Measurements from ENCODE around the gene RPH3AL.

The RPH3AL gene

GRCh38 chr17:258906-259305 is 93.7 kb downstream of the RPH3AL start:
- no peak overlapping the region for H3K4me3 ChIP-seq (ENCODE audit: low read depth, low read length)
- H3K27ac ChIP-seq (ENCODE audit: extremely low read depth, low read depth, low read length), result no peak overlapping the region
- ChIA-PET POLR2A (no interaction called here), CTCF (no interaction called here)
- no peaks in the 10 kb centered on the region for H3K4me1 ChIP-seq (ENCODE audit: control insufficient read depth, insufficient read depth, low read length)
- TF ChIP-seq MEIS1 (CRISPR knock-in tag; IDR thresholded peaks at IDR 0.05; ENCODE audit: borderline replicate concordance) (no peak), ZNF544 (tag by site-specific recombination; IDR thresholded peaks at IDR 0.05) (no peak), GLI4 (tag by site-specific recombination; IDR thresholded peaks at IDR 0.05) (no peak), PRDM6 (tag by site-specific recombination; IDR thresholded peaks at IDR 0.05) (no peak), ZNF777 (tag by site-specific recombination; IDR thresholded peaks at IDR 0.05; ENCODE audit: borderline replicate concordance) (no peak), PRDM2 (tag by site-specific recombination; IDR thresholded peaks at IDR 0.05; ENCODE audit: borderline replicate concordance) (no peak), ZNF473 (tag by site-specific recombination; IDR thresholded peaks at IDR 0.05) (no peak), ZNF433 (tag by site-specific recombination; IDR thresholded peaks at IDR 0.05; ENCODE audit: low read depth) (no peak), ZNF114 (tag by site-specific recombination; IDR thresholded peaks at IDR 0.05) (no peak), ZNF10 (tag by site-specific recombination; IDR thresholded peaks at IDR 0.05) (no peak), ZNF354C (tag by site-specific recombination; IDR thresholded peaks at IDR 0.05; ENCODE audit: borderline replicate concordance, low read depth) (no peak), GLI2 (tag by site-specific recombination; IDR thresholded peaks at IDR 0.05; ENCODE audit: borderline replicate concordance, low read depth) (no peak)
- no peaks in the 10 kb centered on the region for H3K9me3 ChIP-seq (ENCODE audit: control insufficient read depth, insufficient read depth, low read depth, low read length)
- H3K36me3 ChIP-seq (ENCODE audit: control insufficient read depth in 2 of 2, insufficient read depth in 1 of 2, low read length in 2 of 2), result peaks cover 0 to 3% of the 10 kb centered on the region in 2 experiments; a peak in 1 of 3 replicates

GRCh38 chr17:258045-258734 is 94.4 kb downstream of the RPH3AL start:
- Histone ChIP-seq H3K4me3 (ENCODE audit: low read depth, low read length) (no peak overlapping the region), H3K4me1 (ENCODE audit: control insufficient read depth, insufficient read depth, low read length) (no peaks in the 10 kb centered on the region), H3K9me3 (ENCODE audit: control insufficient read depth, insufficient read depth, low read depth, low read length) (no peaks in the 10 kb centered on the region), H3K36me3 (ENCODE audit: control insufficient read depth in 2 of 2, insufficient read depth in 1 of 2, low read length in 2 of 2) (no peaks in the 10 kb centered on the region), H3K27ac (ENCODE audit: extremely low read depth, low read depth, low read length) (no peak overlapping the region)
- CTCF ChIA-PET, result no interaction called here
- POLR2A ChIA-PET, result no interaction called here
- TF ChIP-seq REST (tag by site-specific recombination; IDR thresholded peaks at IDR 0.05) (no peak), ZNF560 (tag by site-specific recombination; IDR thresholded peaks at IDR 0.05; ENCODE audit: borderline replicate concordance) (no peak), ZNF157 (tag by site-specific recombination; IDR thresholded peaks at IDR 0.05) (no peak), ZNF558 (tag by site-specific recombination; IDR thresholded peaks at IDR 0.05) (no peak), ZBTB8A (tag by site-specific recombination; IDR thresholded peaks at IDR 0.05) (no peak), ZNF416 (tag by site-specific recombination; IDR thresholded peaks at IDR 0.05) (no peak), ZNF433 (tag by site-specific recombination; IDR thresholded peaks at IDR 0.05; ENCODE audit: low read depth) (no peak), ZNF623 (tag by site-specific recombination; IDR thresholded peaks at IDR 0.05) (no peak), ZSCAN5A (tag by site-specific recombination; IDR thresholded peaks at IDR 0.05) (no peak), ZFP37 (tag by site-specific recombination; IDR thresholded peaks at IDR 0.05) (no peak), ZNF585B (tag by site-specific recombination; IDR thresholded peaks at IDR 0.05) (no peak)
